Upper lobe of left lung (tissue), 4 donors: Measurements from ENCODE around the gene SNAPC4.

ENCODE experiments used
- CTCF ChIP-seq, 6 experiments: fragments of 450-650 bp in 4 of 6; fragments of 200-600 bp in 2 of 6; sonication (generic) in 2 of 6; IDR thresholded peaks; one replicate each; pipeline ENCODE4 v1.5.1; 2016 to 2019; ENCODE audit warnings: antibody characterized with exemption in 6 of 6
- EP300 ChIP-seq, 4 donors: sonication (generic); formaldehyde crosslinking; IDR thresholded peaks; one replicate each; pipeline ENCODE4 v1.5.1; 2017; ENCODE audit warnings: antibody characterized with exemption in 4 of 4, control low read depth in 2 of 4
- POLR2A ChIP-seq, 4 donors: fragments of 450-650 bp; IDR thresholded peaks; one replicate each; pipeline ENCODE4 v1.5.1; 2016 to 2017; ENCODE audit warnings: antibody characterized with exemption in 4 of 4, mild to moderate bottlenecking in 2 of 4
- POLR2AphosphoS5 ChIP-seq, 2 donors: sonication (generic); formaldehyde crosslinking; IDR thresholded peaks; one replicate each; pipeline ENCODE4 v1.5.1; 2017; ENCODE audit warnings: antibody characterized with exemption in 2 of 2

- TF ChIP-seq CTCF (IDR thresholded peaks at IDR 0.05) (no peak), POLR2AphosphoS5 (IDR thresholded peaks at IDR 0.05) (no peak), POLR2A (IDR thresholded peaks at IDR 0.05) (no peak), EP300 (IDR thresholded peaks at IDR 0.05) (no peak)
Observed at GRCh38 chr9:136354592-136355085, 45.3 kb downstream of the SNAPC4 start.
